Heart left ventricle (tissue), 16 donors: ENCODE results near the gene EPS8. TPM values are rescaled to one million over a fixed set of nuclear protein-coding genes. Genes with fewer than 3 reads are reported as not detected.

Experiments
- ATAC-seq, 4 donors: fragments of 200-7000 bp; cut with Tn5 transposase; one replicate each; pipeline ENCODE4 v1.9.1; 2020 to 2022; ENCODE audit warnings: moderate library complexity in 4 of 4, mild to moderate bottlenecking in 3 of 4, moderate number of reproducible peaks in 1 of 4
- DNase-seq, 5 donors: peaks; one replicate each; pipeline ENCODE4 v3.0.0-alpha.2; 2020
- H3K27ac ChIP-seq, 12 donors: fragments of 200-600 bp; sonication (generic) in 4 of 12; one replicate each; pipeline versions ENCODE4 v1.5.0 to v1.8.0; 2016 to 2022; ENCODE audit warnings: mild to moderate bottlenecking in 2 of 12
- H3K27me3 ChIP-seq, 9 donors: fragments of 200-600 bp; sonication (generic) in 2 of 9; one replicate each; pipeline versions ENCODE4 v1.5.1 to v1.8.0; 2016 to 2022; ENCODE audit warnings: mild to moderate bottlenecking in 3 of 9
- H3K36me3 ChIP-seq, 9 donors: fragments of 200-600 bp; sonication (generic) in 2 of 9; one replicate each; pipeline versions ENCODE4 v1.5.0 to v1.8.0; 2018 to 2022; ENCODE audit warnings: mild to moderate bottlenecking in 2 of 9
- H3K4me1 ChIP-seq, 12 donors: fragments of 200-600 bp; sonication (generic) in 4 of 12; one replicate each; pipeline versions ENCODE4 v1.5.0 to v1.8.0; 2016 to 2022; ENCODE audit warnings: mild to moderate bottlenecking in 3 of 12
- H3K4me3 ChIP-seq, 12 donors: fragments of 200-600 bp; sonication (generic) in 4 of 12; one replicate each; pipeline versions ENCODE4 v1.5.0 to v1.8.0; 2017 to 2022; ENCODE audit warnings: mild to moderate bottlenecking in 9 of 12, moderate library complexity in 4 of 12
- H3K9me3 ChIP-seq, 12 donors: fragments of 200-600 bp; sonication (generic) in 4 of 12; one replicate each; pipeline versions ENCODE4 v1.5.0 to v1.8.0; 2016 to 2022; ENCODE audit warnings: mild to moderate bottlenecking in 1 of 12
- CTCF ChIP-seq, 12 donors: fragments of 200-600 bp; sonication (generic) in 4 of 12; IDR thresholded peaks; one replicate each; pipeline versions ENCODE4 v1.5.0 to v1.8.0; 2018 to 2022; ENCODE audit warnings: antibody characterized with exemption in 12 of 12, mild to moderate bottlenecking in 5 of 12
- POLR2A ChIP-seq, 2 donors: fragments of 450-650 bp; IDR thresholded peaks; one replicate each; pipeline ENCODE4 v1.6.1; 2017; ENCODE audit warnings: antibody characterized with exemption in 2 of 2, mild to moderate bottlenecking in 2 of 2, moderate library complexity in 2 of 2
- WGBS, 4 donors: extraction: QIAGEN DNeasy Blood & Tissue Kit in 2 of 4; methylation state at CpG; one replicate each; pipeline versions ENCODE4 v1.1.5 to v1.1.7; 2013 to 2018; 5-methylcytosine and 5-hydroxymethylcytosine counted together
- intact Hi-C, 10 donors: fragments of 100-400 bp; cut with DNase I; formaldehyde crosslinking; loops; one replicate each; pipeline versions ENCODE4 v1.11.1 to v1.14.2; 2022
- polyA plus RNA-seq, 2 donors: library from polyadenylated mRNA; stranded (reverse); fragments of 200-250 nt; gene quantifications; one replicate each; pipeline ENCODE4 v1.2.3, GENCODE V29; 2013
- total RNA-seq, 9 donors: library from RNA; depleted of rRNA in 2 of 9; stranded (reverse); fragments of >200 nt in 2 of 9; fragmentation: NEBNext Ultra II Directional in 3 of 9; extraction: Animal tissue kit (Norgen Biotek cat#: 25700) in 3 of 9; gene quantifications; one replicate each; pipeline versions ENCODE4 v1.1.0 to v1.2.4, GENCODE V29; 2016 to 2023
- donor health status: ischemic (EF 13 %, LVEDD 7.1; RV severe dilation, severe dysfunction).
- donor health status: healthy with polysubstance abuse.
- donor health status: DM: no; HTN: yes; CAD: no.
- donor health status: DM: no; HTN: no; CAD: no.
- donor health status: ischemic (EF 25% LVEDD 6.9; RV normal size, moderate dysfunction).
- donor health status: ischemic (EF 25% LVEDD 5.7; RV mildly dilated, moderate dysfunction).
- donor health status: healthy.
- donor health status: DM: yes; HTN: yes; CAD: no.
- donor health status: ischemic (EF 35%, LVEDD 5.7; RV mildly dilated, moderate dysfunction).
- donor health status: nonischemic (EF 11% LVEDD 7.7; RV severe dilation, severe dysfunction).
- donor health status: DM: yes; HTN: yes; CAD: no.
- donor health status: PGD.
- donor health status: ischemic (EF 29% LVEDD 5.4; RV normal size, mild dysfunction).
- donor health status: nonischemic (EF 23%, LVEDD 6.1; RV moderate dilation, normal function).

The EPS8 gene
- total and polyA plus RNA-seq, 11 donors: 11.7 to 56.0 (median 20.9) TPM

- Histone ChIP-seq H3K4me3 (no peak overlapping the region), H3K4me1 (peaks cover 0 to 70% (median 23%) of the 10 kb centered on the region in 12 donors), H3K27me3 (no peaks in the 10 kb centered on the region), H3K36me3 (no peaks in the 10 kb centered on the region), H3K27ac (peak overlapping the region in 6 of 12 donors; percentile 10 to 83 (median 19)), H3K9me3 (peaks cover 0 to 4% (median 0%) of the 10 kb centered on the region in 12 donors)
- DNase-seq: no peak
- 81 to 86% (median 83%) methylated on average over 4 of the region's 4 CpGs for WGBS, 4 donors
- peak in 3 of 4 donors; percentile 25 to 69 (median 32) for ATAC-seq
- TF ChIP-seq CTCF (IDR thresholded peaks at IDR 0.05) (no peak), POLR2A (IDR thresholded peaks at IDR 0.05) (no peak)
- intact Hi-C loops: no loop called here
Observed at GRCh38 chr12:15691388-15691787, 97.8 kb downstream of the EPS8 start.

GRCh38 chr12:15690320-15690719 is 98.9 kb downstream of the EPS8 start:
- DNase-seq: no peak
- no peak for TF ChIP-seq CTCF (IDR thresholded peaks at IDR 0.05)
- no peak for TF ChIP-seq POLR2A (IDR thresholded peaks at IDR 0.05)
- H3K4me3 ChIP-seq: no peak overlapping the region
- H3K36me3 ChIP-seq: no peaks in the 10 kb centered on the region
- intact Hi-C loops: no loop called here
- no peaks in the 10 kb centered on the region for H3K27me3 ChIP-seq
- peaks cover 0 to 66% (median 23%) of the 10 kb centered on the region in 12 donors for H3K4me1 ChIP-seq
- ATAC-seq: no peak
- WGBS, 4 donors: 63 to 83% (median 75%) methylated on average over 1 of the region's 1 CpG
- H3K27ac ChIP-seq: peak overlapping the region in 5 of 12 donors; percentile 22 to 83 (median 62)
- H3K9me3 ChIP-seq: peaks cover 0 to 4% (median 0%) of the 10 kb centered on the region in 12 donors

GRCh38 chr12:15689751-15690191 is 99.4 kb downstream of the EPS8 start:
- intact Hi-C loops: loop anchor here in 2 of 10 donors (5.0 to 10.0 kb wide), 2 partner anchors 88 to 95 kb away; partner anchors contain the start of gene EPS8 (in 1 of the 2)
- 71 to 79% (median 77%) methylated on average over 4 of the region's 4 CpGs for WGBS, 4 donors
- Histone ChIP-seq H3K27me3 (no peaks in the 10 kb centered on the region), H3K4me1 (peaks cover 0 to 66% (median 23%) of the 10 kb centered on the region in 12 donors), H3K4me3 (no peak overlapping the region), H3K27ac (peak overlapping the region in 10 of 12 donors; percentile 13 to 83 (median 62)), H3K36me3 (no peaks in the 10 kb centered on the region), H3K9me3 (peaks cover 0 to 4% (median 0%) of the 10 kb centered on the region in 12 donors)
- TF ChIP-seq POLR2A (IDR thresholded peaks at IDR 0.05) (no peak), CTCF (IDR thresholded peaks at IDR 0.05) (no peak)
- DNase-seq (no peak), ATAC-seq (no peak)

- Histone ChIP-seq H3K9me3 (peaks cover 0 to 4% (median 0%) of the 10 kb centered on the region in 12 donors), H3K27ac (peak overlapping the region in 11 of 12 donors; percentile 41 to 83 (median 62)), H3K27me3 (no peaks in the 10 kb centered on the region), H3K4me3 (peak overlapping the region in 9 of 12 donors; percentile 3 to 46 (median 23)), H3K36me3 (no peaks in the 10 kb centered on the region), H3K4me1 (peaks cover 0 to 66% (median 23%) of the 10 kb centered on the region in 12 donors)
- WGBS, 4 donors: 33 to 41% (median 36%) methylated on average over 6 of the region's 6 CpGs
- DNase-seq (peak in 2 of 5 donors; percentile 15 to 28), ATAC-seq (peak; percentile 19 to 52 (median 35))
- TF ChIP-seq POLR2A (IDR thresholded peaks at IDR 0.05) (no peak), CTCF (IDR thresholded peaks at IDR 0.05) (no peak)
- intact Hi-C loops: loop anchor here in 2 of 10 donors (5.0 to 10.0 kb wide), 2 partner anchors 88 to 96 kb away; partner anchors contain the start of gene EPS8 (in 1 of the 2)
Observed at GRCh38 chr12:15688838-15689625, 100.2 kb downstream of the EPS8 start.
